ENCODE results near the gene FRMD4B. TPM values are rescaled to one million over a fixed set of nuclear protein-coding genes. Genes with fewer than 3 reads are reported as not detected.

The FRMD4B gene
- total RNA-seq, 4 donors from 2014 or later, result 9.3 to 54.5 (median 27.9) TPM

GRCh38 chr3:69174871-69175737, 210.8 kb downstream of the FRMD4B start:
- no peak for TF ChIP-seq CTCF (IDR thresholded peaks at IDR 0.05)
- TF ChIP-seq POLR2A (IDR thresholded peaks at IDR 0.05), result no peak
- Histone ChIP-seq H3K4me1 (peaks cover 0 to 16% (median 0%) of the 10 kb centered on the region in 4 donors), H3K27ac (no peak overlapping the region), H3K36me3 (peaks cover 0 to 17% (median 0%) of the 10 kb centered on the region in 3 donors), H3K27me3 (no peaks in the 10 kb centered on the region), H3K9me3 (no peaks in the 10 kb centered on the region), H3K4me3 (no peak overlapping the region)
- DNase-seq, result no peak

GRCh38 chr3:69174445-69174844, 211.4 kb downstream of the FRMD4B start:
- Histone ChIP-seq H3K36me3 (peaks cover 0 to 17% (median 0%) of the 10 kb centered on the region in 3 donors), H3K27ac (no peak overlapping the region), H3K27me3 (no peaks in the 10 kb centered on the region), H3K4me1 (peaks cover 0 to 16% (median 0%) of the 10 kb centered on the region in 4 donors), H3K9me3 (no peaks in the 10 kb centered on the region), H3K4me3 (no peak overlapping the region)
- no peak for DNase-seq
- no peak for TF ChIP-seq CTCF (IDR thresholded peaks at IDR 0.05)
- TF ChIP-seq POLR2A (IDR thresholded peaks at IDR 0.05), result no peak

- no peaks in the 10 kb centered on the region for H3K9me3 ChIP-seq
- peaks cover 0 to 17% (median 0%) of the 10 kb centered on the region in 3 donors for H3K36me3 ChIP-seq
- no peak overlapping the region for H3K27ac ChIP-seq
- H3K27me3 ChIP-seq, result no peaks in the 10 kb centered on the region
- DNase-seq, result no peak
- H3K4me3 ChIP-seq, result no peak overlapping the region
- H3K4me1 ChIP-seq, result no peaks in the 10 kb centered on the region
- no peak for TF ChIP-seq CTCF (IDR thresholded peaks at IDR 0.05)
- no peak for TF ChIP-seq POLR2A (IDR thresholded peaks at IDR 0.05)
Measured at GRCh38 chr3:69172058-69172457, 213.8 kb downstream of the FRMD4B start.

- H3K4me1 ChIP-seq, result no peaks in the 10 kb centered on the region
- DNase-seq, result no peak
- TF ChIP-seq CTCF (IDR thresholded peaks at IDR 0.05), result no peak
- no peak for TF ChIP-seq POLR2A (IDR thresholded peaks at IDR 0.05)
- no peaks in the 10 kb centered on the region for H3K27me3 ChIP-seq
- H3K9me3 ChIP-seq, result no peaks in the 10 kb centered on the region
- H3K27ac ChIP-seq, result no peak overlapping the region
- peaks cover 0 to 12% (median 0%) of the 10 kb centered on the region in 3 donors for H3K36me3 ChIP-seq
- no peak overlapping the region for H3K4me3 ChIP-seq
Measured at GRCh38 chr3:69166446-69166845, 219.4 kb downstream of the FRMD4B start.

- Histone ChIP-seq H3K27ac (no peak overlapping the region), H3K9me3 (no peaks in the 10 kb centered on the region), H3K27me3 (no peaks in the 10 kb centered on the region), H3K36me3 (peaks cover 0 to 5% (median 0%) of the 10 kb centered on the region in 3 donors), H3K4me1 (no peaks in the 10 kb centered on the region), H3K4me3 (no peak overlapping the region)
- TF ChIP-seq CTCF (IDR thresholded peaks at IDR 0.05), result no peak
- TF ChIP-seq POLR2A (IDR thresholded peaks at IDR 0.05), result no peak
- no peak for DNase-seq
Measured at GRCh38 chr3:69165744-69166143, 220.1 kb downstream of the FRMD4B start.
